ENCODE data around the gene PHOSPHO1.
"Not testable (repeated sequence)": the region's sequence is repeated elsewhere in the genome, so short reads cannot be mapped to it uniquely, and the experiment has no call there.

PHOSPHO1 gene

DNA sequence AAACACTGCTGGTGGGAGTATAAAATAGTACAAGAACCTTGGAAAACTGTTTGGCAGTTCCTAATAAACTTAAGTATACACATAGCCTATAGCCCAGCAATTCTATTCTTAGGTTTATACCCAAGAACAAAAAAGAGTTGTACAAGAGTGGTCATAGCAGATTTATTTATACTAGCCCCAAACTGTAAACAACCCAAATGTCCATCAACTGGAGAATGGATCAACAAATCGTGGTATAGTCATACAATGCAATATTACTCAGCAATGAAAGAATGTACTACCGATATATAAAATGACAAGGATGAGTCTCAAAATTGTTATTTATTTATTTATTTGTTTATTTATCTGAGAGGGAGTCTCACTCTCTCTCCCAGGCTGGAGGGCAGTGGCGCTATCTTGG lies 43.3 kb downstream of the PHOSPHO1 start:
- in situ Hi-C loops (cut with HindIII; ENCODE audit: low sequenced_read_pairs) = no loop called here
- no peak overlapping the region for H3K4me3 ChIP-seq (ENCODE audit: low read depth, low read length)
- no peak for TF ChIP-seq CTCF (IDR thresholded peaks at IDR 0.05; ENCODE audit: low read depth, low read length, missing control alignments)
- DNase-seq (ENCODE audit: low read depth) = no peak

GRCh38 chr17:49185381-49185780 lies 45.2 kb downstream of the PHOSPHO1 start:
- in situ Hi-C loops (cut with HindIII; ENCODE audit: low sequenced_read_pairs); DNase-seq (ENCODE audit: low read depth); H3K4me3 ChIP-seq (ENCODE audit: low read depth, low read length): not testable (repeated sequence)

- H3K4me3 ChIP-seq (ENCODE audit: low read depth, low read length); in situ Hi-C loops (cut with HindIII; ENCODE audit: low sequenced_read_pairs); DNase-seq (ENCODE audit: low read depth): not testable (repeated sequence)
Measured at GRCh38 chr17:49184522-49184921, 46.1 kb downstream of the PHOSPHO1 start.

DNA sequence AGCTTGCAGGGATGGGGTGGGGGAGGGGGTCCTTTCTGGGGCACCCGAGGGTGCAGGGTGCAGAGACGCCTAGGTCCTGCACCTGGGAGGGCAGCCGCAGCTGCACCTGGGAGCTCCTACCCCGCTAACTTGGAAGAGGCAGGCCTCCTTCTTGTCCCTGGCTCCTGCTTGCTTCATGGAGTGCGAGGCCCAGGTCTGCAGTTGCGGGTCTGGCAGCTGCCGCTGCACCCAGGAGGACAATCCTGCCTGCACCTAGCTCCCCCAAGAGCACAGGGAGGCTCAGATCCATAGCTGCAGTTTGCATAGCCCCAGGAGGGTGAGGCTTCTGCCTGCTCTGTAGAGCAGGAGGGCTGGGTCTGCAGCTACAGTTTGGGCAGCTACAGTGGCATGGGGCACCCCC lies 46.8 kb downstream of the PHOSPHO1 start:
- DNase-seq (ENCODE audit: low read depth) = no peak
- no peak overlapping the region for H3K4me3 ChIP-seq (ENCODE audit: low read depth, low read length)
- in situ Hi-C loops (cut with HindIII; ENCODE audit: low sequenced_read_pairs) = no loop called here
- no peak for TF ChIP-seq CTCF (IDR thresholded peaks at IDR 0.05; ENCODE audit: low read depth, low read length, missing control alignments)

DNA sequence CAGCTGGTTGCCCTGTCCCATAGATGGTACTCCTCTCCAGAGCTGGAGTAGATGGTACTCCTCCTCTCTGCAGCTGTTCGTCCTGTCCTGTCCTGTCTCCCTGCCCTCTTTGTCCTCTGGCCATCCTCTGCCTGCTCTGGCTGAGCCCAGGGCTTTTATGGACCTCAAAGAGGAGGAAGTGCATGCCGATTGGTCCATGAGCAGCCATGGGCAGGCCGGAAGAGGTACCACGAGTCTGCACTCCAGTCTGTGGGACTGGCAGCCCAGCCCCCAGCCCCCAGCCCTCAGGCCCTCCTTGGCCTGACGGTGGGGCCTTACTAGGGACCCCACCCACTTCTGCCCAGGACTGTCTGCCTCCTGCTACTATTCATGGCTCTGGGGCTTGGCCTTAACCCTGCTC lies 47.2 kb downstream of the PHOSPHO1 start:
- TF ChIP-seq CTCF (IDR thresholded peaks at IDR 0.05; ENCODE audit: low read depth, low read length, missing control alignments) = no peak
- no peak overlapping the region for H3K4me3 ChIP-seq (ENCODE audit: low read depth, low read length)

DNA sequence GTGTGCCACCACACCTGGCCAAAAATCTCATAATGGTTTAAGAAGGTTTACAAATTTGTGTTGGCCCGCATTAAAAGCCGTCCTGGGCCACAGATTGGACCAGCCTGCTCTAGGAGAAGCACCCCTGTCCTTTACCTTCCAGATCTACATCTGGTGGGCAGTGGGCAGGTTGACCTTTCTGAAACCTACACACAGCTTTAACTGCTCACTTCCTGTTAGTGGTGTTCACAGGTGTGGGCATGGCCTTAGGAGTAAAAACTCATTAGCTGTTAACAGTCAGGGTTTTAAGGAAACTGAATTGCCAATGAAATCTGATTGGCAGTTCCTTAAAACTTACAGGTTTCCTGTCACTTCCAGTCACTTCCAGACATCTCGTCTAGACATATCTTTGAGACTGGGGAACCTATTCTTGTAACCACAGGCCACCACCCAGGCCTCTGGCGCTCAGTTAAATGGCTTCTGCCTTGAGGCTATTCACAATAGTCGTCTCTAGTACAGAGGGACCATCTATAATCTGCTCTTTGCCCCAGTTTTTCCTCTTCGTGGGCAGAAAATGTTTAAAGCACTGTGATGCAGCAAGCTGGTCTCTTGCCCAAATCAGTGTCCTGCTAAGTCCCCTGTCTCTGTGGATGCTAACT lies 49.5 kb downstream of the PHOSPHO1 start:
- H3K4me3 ChIP-seq (ENCODE audit: low read depth, low read length) = no peak overlapping the region
- TF ChIP-seq CTCF (IDR thresholded peaks at IDR 0.05; ENCODE audit: low read depth, low read length, missing control alignments) = no peak

More for the DNA sequence above, 47.2 kb downstream of the PHOSPHO1 start:
- DNase-seq (ENCODE audit: low read depth) = no peak
- in situ Hi-C loops (cut with HindIII; ENCODE audit: low sequenced_read_pairs) = no loop called here

GRCh38 chr17:49180303-49180702 lies 50.3 kb downstream of the PHOSPHO1 start:
- in situ Hi-C loops (cut with HindIII; ENCODE audit: low sequenced_read_pairs) = no loop called here
- DNase-seq (ENCODE audit: low read depth) = peak; percentile 11
- TF ChIP-seq CTCF (IDR thresholded peaks at IDR 0.05; ENCODE audit: low read depth, low read length, missing control alignments) = peak; percentile 74

More for the DNA sequence above, 49.5 kb downstream of the PHOSPHO1 start:
- in situ Hi-C loops (cut with HindIII; ENCODE audit: low sequenced_read_pairs) = no loop called here
- no peak for DNase-seq (ENCODE audit: low read depth)

GRCh38 chr17:49175978-49176377 lies 54.6 kb downstream of the PHOSPHO1 start:
- in situ Hi-C loops (cut with HindIII; ENCODE audit: low sequenced_read_pairs); H3K4me3 ChIP-seq (ENCODE audit: low read depth, low read length); DNase-seq (ENCODE audit: low read depth): not testable (repeated sequence)

More at GRCh38 chr17:49180303-49180702, 50.3 kb downstream of the PHOSPHO1 start:
- H3K4me3 ChIP-seq (ENCODE audit: low read depth, low read length) = no peak overlapping the region

Data from astrocyte of the cerebellum (primary cell).